DND-41 (cell line): Measurements from ENCODE around the gene PEAK1.

Source experiments
- ATAC-seq: fragments of 200-7000 bp; cut with Tn5 transposase; 3 replicates; pipeline ENCODE4 v1.9.1; 2021; ENCODE audit warnings: low read depth; ENCODE audit not compliant: insufficient read depth
- DNase-seq: peaks from one replicate; pipeline ENCODE4 v3.0.0-alpha.2; 2020
- H2AFZ ChIP-seq: 2 replicates; pipeline ENCODE4 v1.6.0; 2012; ENCODE audit warnings: low read depth, low read length
- H3K27ac ChIP-seq: 2 replicates; pipeline ENCODE4 v1.5.1; 2012; ENCODE audit warnings: low read length, inconsistent platforms
- H3K27me3 ChIP-seq: fragments of 200-600 bp; sonication (generic); 2 replicates; pipeline ENCODE4 v1.6.0; 2012; ENCODE audit warnings: low read length, mild to moderate bottlenecking, inconsistent platforms; ENCODE audit not compliant: insufficient read depth, poor library complexity
- H3K36me3 ChIP-seq: 2 replicates; pipeline ENCODE4 v1.5.1; 2012; ENCODE audit warnings: low read length, inconsistent platforms; ENCODE audit not compliant: insufficient read depth
- H3K4me1 ChIP-seq: 2 replicates; pipeline ENCODE4 v1.5.1; 2012; ENCODE audit warnings: mild to moderate bottlenecking, low read length; ENCODE audit not compliant: insufficient read depth
- H3K4me2 ChIP-seq: 2 replicates; pipeline ENCODE4 v1.6.0; 2012; ENCODE audit warnings: mild to moderate bottlenecking, moderate library complexity, low read length, inconsistent platforms; ENCODE audit not compliant: insufficient read depth
- H3K4me3 ChIP-seq, 2 experiments: fragments of 200-600 bp in 1 of 2; shearing (Covaris generic) in 1 of 2; 2 replicates each; pipeline ENCODE4 v1.5.1; 2012 to 2016; ENCODE audit warnings: inconsistent platforms in 2 of 2, low read length in 2 of 2, mild to moderate bottlenecking in 2 of 2, low read depth in 1 of 2, moderate library complexity in 1 of 2
- H3K79me2 ChIP-seq: 2 replicates; pipeline ENCODE4 v1.6.0; 2012; ENCODE audit warnings: low read length, inconsistent platforms; ENCODE audit not compliant: insufficient read depth
- H3K9ac ChIP-seq: 2 replicates; pipeline ENCODE4 v1.6.0; 2012; ENCODE audit warnings: low read depth, mild to moderate bottlenecking, inconsistent platforms, low read length, moderate library complexity
- H3K9me3 ChIP-seq: 2 replicates; pipeline ENCODE4 v1.5.1; 2012; ENCODE audit warnings: low read length, moderate library complexity, mild to moderate bottlenecking, inconsistent platforms; ENCODE audit not compliant: insufficient read depth, severe bottlenecking
- H4K20me1 ChIP-seq: 2 replicates; pipeline ENCODE4 v1.6.0; 2012; ENCODE audit warnings: low read length; ENCODE audit not compliant: insufficient read depth
- CTCF ChIP-seq: IDR thresholded peaks from 2 replicates; pipeline ENCODE4 v1.5.1; 2012; ENCODE audit warnings: borderline replicate concordance, low read length, moderate library complexity, mild to moderate bottlenecking; ENCODE audit not compliant: poor library complexity, severe bottlenecking; ENCODE audit errors: extremely low read depth
- EZH2 ChIP-seq: IDR thresholded peaks from 3 replicates; pipeline ENCODE4 v1.6.1; 2012; ENCODE audit warnings: borderline replicate concordance, low read depth, mild to moderate bottlenecking, moderate library complexity, low read length, inconsistent platforms; ENCODE audit not compliant: severe bottlenecking

The PEAK1 gene

GRCh38 chr15:77419836-77420609 lies at the start of gene PEAK1:
Gene PEAK1 (minus strand): TSS chr15:77420104. CDS start chr15:77181926, 238,178 bp downstream.
- H3K4me1 ChIP-seq = peaks cover 51% of the 10 kb centered on the region
- ATAC-seq (peak; percentile 96), DNase-seq (peak; percentile 99)
- H4K20me1 ChIP-seq = peaks cover 11% of the 10 kb centered on the region; the same call in 1 of the 2 replicates
- TF ChIP-seq CTCF (no peak), EZH2 (no peak)
- H2AFZ ChIP-seq = peak within 1 kb of the TSS; percentile 84
- H3K36me3 ChIP-seq = no peaks in the 10 kb centered on the region; the same call in 1 of the 2 replicates
- no peaks in the 10 kb centered on the region for H3K27me3 ChIP-seq
- H3K9me3 ChIP-seq = no peaks in the 10 kb centered on the region
- peak within 1 kb of the TSS; percentile 48 to 81; a peak in 3 of 4 replicates for H3K4me3 ChIP-seq
- peaks cover 83% of the 10 kb centered on the region for H3K79me2 ChIP-seq
- H3K27ac ChIP-seq = peak within 1 kb of the TSS; percentile 94
- peak within 1 kb of the TSS; percentile 66 for H3K9ac ChIP-seq
- H3K4me2 ChIP-seq = peak within 1 kb of the TSS; percentile 76

- Histone ChIP-seq H3K4me2 (no peak overlapping the region), H3K4me3 (no peak overlapping the region), H3K27me3 (no peaks in the 10 kb centered on the region), H3K9me3 (no peaks in the 10 kb centered on the region), H4K20me1 (no peaks in the 10 kb centered on the region), H3K27ac (no peak overlapping the region), H2AFZ (no peak overlapping the region), H3K79me2 (no peaks in the 10 kb centered on the region), H3K4me1 (no peaks in the 10 kb centered on the region), H3K9ac (no peak overlapping the region), H3K36me3 (peaks cover 68% of the 10 kb centered on the region)
- no peak for TF ChIP-seq CTCF
- TF ChIP-seq EZH2 = no peak
- ATAC-seq (no peak), DNase-seq (no peak)
Measured at GRCh38 chr15:77468896-77469295, 49.0 kb upstream of the PEAK1 start.

- Histone ChIP-seq H3K9me3 (no peaks in the 10 kb centered on the region), H3K4me2 (no peak overlapping the region), H3K79me2 (no peaks in the 10 kb centered on the region), H3K9ac (no peak overlapping the region), H4K20me1 (no peaks in the 10 kb centered on the region), H3K4me3 (no peak overlapping the region), H3K4me1 (no peaks in the 10 kb centered on the region), H2AFZ (no peak overlapping the region), H3K27me3 (no peaks in the 10 kb centered on the region), H3K27ac (no peak overlapping the region), H3K36me3 (peaks cover 69% of the 10 kb centered on the region)
- TF ChIP-seq CTCF (no peak), EZH2 (no peak)
- DNase-seq (no peak), ATAC-seq (no peak)
Measured at GRCh38 chr15:77466521-77466920, 46.6 kb upstream of the PEAK1 start.
